GM19193 (cell line): ENCODE data around the gene DNAH17.

Experiments
- POLR2A ChIP-seq: IDR thresholded peaks from 4 replicates; pipeline ENCODE4 v1.6.1; 2011; ENCODE audit not compliant: insufficient read depth, insufficient read length; ENCODE audit errors: extremely low read depth

Gene DNAH17

GRCh38 chr17:78544881-78545755, 32.1 kb downstream of the DNAH17 start:
- TF ChIP-seq POLR2A = no peak

- TF ChIP-seq POLR2A = no peak
These were observed 35.5 kb downstream of the DNAH17 start for GRCh38 chr17:78541488-78542206.

DNA sequence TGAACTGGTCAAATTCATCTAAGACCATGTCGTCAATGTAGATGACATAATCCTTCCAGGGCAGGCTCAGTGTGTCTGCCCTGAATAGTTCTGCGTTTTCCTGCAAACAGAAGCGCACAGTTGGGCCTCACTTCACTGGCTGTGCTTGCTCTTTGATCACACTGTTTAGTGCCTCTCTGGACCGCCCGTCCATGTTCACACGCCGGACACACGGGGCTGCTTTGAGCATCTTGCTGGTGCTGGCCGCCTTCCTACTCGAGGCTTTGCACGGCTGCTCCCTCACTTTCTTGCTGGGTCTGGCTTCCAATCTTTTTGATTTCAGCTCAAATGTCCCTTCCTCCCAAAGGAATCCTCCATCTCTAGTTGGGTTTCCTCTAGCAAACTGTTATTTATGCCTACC, 37.4 kb downstream of the DNAH17 start:
- TF ChIP-seq POLR2A = no peak

GRCh38 chr17:78538033-78538776, 39.0 kb downstream of the DNAH17 start:
- TF ChIP-seq POLR2A = no peak

DNA sequence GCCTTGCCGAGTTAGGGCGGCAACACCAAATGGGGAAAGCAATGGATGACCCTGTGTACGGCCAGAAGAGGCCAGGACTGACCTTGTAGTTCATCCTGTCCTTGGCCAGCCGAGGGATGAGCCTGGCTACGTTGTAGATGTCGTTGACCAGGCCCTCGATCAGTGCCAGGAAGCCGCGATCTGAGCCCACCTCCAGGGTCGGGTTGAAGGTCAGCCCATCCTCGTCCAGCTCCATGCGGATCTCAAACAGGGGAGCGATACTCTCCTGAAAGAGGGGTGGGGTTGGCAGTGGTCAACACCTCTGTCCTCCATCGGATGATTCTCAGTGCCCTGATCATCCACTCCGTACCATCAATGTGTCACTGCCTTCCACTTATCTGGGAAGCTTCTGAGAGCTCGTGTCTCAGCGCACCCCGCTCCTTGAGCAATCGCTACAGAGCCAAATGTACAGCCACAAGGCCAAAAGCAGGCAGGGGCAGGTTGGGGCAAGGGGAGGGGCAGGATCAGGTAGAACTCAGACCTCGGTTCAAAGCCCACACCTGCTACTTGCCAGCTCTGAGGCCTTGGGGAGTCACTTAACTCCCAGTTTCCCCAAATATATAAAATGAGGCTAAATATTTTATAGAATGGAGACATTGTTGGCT, 39.9 kb downstream of the DNAH17 start:
- TF ChIP-seq POLR2A = no peak

DNA sequence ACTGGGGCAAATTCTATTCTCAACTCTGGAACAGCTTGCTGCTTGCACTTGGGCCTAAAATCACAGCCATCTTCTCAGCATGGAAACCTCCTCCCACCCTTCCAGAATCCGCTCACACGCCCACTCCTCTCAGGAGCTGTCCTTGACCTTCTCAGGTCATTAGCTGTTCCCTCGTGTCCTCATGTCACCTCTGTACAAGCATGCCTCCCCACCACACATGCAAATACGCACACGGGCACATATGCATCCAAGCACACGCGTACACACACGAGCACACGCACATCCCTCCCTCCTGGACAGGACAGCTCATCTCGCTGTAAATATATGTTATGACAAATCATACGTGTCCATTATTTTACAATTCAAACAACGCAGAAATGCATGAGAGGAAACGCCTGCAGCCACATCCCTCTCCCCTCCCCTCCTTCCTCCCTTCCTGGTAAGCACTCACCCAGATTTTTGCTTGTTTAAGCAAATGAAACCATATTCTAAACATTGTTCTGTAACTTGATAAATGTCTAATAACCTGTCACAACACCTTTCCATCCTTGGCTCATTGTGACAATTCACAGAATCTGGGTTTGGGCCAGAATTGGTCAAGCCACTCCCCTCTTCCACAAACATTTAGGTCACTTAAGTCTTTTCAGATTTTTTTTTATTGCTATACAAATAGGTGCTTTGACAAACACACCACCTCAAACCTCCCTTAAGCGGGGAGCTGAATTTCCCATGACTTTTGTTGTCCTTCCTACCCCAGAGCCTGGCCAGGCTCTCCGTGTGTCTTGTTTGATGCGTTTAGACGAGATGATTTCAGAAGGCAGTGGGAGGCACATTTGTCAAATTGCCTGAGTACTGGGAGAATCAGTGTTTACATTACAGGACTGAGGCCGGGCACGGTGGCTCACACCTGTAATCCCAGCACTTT, 41.7 kb downstream of the DNAH17 start:
- no peak for TF ChIP-seq POLR2A

DNA sequence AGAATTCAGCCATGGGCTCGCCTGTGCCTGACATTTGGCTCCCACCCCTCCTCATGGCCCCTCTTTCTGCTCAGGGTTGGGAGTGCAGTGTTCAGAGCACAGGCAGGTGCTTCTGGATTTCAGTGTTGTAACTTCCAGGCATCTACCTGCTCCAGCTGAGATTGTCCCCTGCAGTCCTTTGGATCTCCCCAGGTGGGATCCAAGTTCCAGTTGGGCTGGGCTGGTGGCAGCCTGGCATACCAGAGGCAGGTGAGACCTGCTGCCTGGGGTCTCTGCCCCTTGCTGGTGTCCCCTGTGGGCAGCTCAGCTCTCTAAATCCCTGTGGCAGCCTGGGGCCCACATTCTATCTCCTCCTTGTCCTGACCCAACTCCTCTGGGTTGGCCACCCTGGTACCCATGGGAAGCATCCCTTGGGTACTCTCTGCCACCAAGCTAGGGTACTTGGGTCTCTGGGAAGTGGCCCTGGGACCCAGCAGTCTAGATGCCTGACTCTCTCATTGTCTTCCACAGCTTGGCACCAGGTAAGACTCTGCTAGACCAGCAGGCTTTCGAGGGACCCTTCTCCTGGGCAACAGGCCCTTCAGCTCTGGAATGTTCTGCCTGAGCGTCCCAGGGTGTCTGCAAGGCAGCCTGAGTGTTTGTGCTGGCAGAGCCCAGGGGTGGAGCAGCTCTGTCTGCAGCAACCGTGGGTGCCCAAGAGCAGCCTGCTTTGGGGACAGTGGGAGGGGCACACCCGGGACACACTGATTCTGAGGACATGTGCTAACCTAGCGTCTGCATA, 42.5 kb downstream of the DNAH17 start:
- no peak for TF ChIP-seq POLR2A

GRCh38 chr17:78532922-78533640, 44.1 kb downstream of the DNAH17 start:
- TF ChIP-seq POLR2A = no peak

DNA sequence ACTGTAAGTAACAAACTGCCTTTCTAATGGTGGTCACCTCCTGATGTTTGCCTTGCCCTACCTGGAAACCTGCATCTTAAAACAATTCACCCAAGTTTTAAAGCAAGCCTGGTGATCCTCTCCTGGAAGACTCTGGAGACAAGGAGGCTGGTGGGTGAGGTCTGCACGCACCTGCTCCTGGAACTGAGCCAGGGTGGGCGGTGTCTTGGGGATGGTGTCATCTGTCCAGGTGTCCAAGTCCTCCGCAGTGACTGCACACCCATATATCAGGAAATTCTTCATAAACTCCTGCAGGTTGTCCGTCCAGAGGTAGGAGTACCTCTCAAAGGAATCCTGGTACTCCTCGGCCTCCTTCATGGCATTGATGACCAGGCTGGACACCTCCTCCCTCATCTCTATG, 44.9 kb downstream of the DNAH17 start:
- no peak for TF ChIP-seq POLR2A

GRCh38 chr17:78530675-78531074, 46.5 kb downstream of the DNAH17 start:
- TF ChIP-seq POLR2A = no peak

DNA sequence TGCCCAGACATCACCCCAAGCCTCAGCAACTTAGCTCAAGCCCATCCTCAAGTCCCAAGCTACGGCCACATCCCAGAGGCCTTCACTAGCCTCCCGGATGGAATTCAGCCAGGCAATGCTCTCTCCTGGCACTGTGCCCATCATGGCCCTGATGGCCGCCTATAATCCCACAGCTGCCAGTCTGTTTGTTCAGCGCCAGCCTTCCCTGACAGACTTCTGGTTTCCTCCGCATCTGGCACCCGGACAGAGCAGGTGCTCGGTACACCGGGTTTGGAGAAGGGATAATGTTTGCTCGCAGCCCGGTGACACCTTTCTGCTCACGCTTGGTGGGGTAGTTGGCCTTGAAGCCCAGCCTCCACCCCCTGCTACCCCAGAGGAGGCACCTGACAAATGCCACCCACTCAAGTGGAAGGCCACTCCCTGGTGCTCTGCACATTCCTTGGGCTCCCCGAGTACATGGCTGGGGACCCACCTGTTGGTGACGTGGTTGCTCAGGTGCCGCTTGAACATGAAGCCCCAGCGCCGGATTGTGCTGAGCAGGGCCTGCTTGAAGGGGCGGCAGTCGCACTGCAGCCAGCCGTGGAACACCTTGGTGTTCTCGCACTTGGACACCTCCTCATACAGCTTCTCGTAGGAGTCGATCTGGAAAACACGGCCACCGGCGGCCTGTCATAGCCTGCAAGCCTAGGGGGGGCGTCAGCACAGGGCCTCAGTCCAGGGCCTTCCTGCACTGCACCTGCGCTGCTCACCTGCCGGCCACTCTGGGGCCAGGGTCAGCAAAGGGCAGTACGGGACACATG, 47.1 kb downstream of the DNAH17 start:
- no peak for TF ChIP-seq POLR2A

GRCh38 chr17:78529251-78529650, 47.9 kb downstream of the DNAH17 start:
- TF ChIP-seq POLR2A = no peak
